DMS53 treated with DMSO at 0.1 percent for 48 hours (cell line): ENCODE measurements around the gene ASB8.
"Not testable (repeated sequence)": the region's sequence is repeated elsewhere in the genome, so short reads cannot be mapped to it uniquely, and the experiment has no call there.

Source experiments
- DNase-seq: peaks from one replicate; lab custom pipeline; 2025; ENCODE audit not compliant: unreplicated experiment; lab: John Stamatoyannopoulos, UW

The ASB8 gene

DNA sequence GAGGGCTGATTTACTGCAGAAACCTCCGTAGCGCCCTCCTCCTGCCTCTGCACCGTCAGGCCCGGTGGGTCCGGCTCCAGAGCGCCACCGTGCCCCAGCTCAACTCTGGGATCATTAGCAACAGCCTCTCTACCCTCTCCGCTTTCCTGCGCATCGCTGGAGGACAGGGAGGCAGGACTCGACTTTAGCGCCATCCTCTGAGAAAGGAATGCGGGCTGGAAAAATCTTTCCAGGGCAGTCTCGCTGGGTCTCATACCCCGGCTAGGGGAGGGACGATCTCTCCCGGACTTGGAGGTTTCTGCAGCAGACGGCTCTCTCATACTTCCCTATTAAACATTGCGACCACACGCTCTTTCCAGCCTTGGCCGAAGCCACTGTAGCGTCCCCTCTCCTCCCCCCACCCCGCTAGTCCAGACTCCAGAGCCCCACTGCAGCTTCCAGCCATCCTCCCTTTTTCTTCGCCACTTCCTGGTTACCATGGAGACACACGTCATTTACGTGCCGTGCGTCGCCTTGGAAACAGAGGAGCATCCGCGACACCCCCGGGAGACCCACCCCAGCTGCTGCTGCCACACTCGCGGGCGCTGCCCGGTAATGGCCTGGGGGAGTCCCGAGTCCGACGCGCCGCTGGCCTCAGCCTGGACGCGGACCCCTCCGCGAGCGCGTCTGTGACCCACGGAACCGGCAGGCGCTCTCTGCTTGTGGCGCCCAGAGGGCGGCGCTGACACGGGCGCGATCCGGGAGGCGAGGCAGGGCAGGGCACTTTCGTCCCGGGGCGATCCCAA, 26.0 kb upstream of the ASB8 start, which contains the start of gene CCDC184:
Gene CCDC184, plus strand, starts transcription at position 554 of the 785 bp plus-strand sequence. CDS start 479 bp downstream, outside the sequence.
- DNase-seq, result peak; percentile 88

DNA sequence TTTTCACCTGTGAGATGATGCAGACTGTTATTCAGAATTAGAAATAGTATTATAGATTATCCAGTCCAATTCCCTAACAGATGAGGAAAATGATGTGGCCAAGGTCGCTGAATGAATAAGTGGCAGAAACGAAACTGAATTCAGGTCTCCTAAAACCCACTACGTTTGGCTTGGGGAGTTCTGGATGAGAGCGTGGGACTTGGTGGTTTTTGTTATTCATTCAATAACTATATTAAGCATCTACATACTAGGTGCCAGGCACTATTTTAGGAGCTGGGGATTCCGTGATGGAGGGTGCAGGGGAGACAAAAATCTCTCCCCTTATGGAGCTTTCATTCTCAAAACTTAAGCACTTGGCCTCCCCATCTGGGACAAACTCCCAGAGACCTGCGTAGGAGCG, 25.3 kb upstream of the ASB8 start:
- no peak for DNase-seq

DNA sequence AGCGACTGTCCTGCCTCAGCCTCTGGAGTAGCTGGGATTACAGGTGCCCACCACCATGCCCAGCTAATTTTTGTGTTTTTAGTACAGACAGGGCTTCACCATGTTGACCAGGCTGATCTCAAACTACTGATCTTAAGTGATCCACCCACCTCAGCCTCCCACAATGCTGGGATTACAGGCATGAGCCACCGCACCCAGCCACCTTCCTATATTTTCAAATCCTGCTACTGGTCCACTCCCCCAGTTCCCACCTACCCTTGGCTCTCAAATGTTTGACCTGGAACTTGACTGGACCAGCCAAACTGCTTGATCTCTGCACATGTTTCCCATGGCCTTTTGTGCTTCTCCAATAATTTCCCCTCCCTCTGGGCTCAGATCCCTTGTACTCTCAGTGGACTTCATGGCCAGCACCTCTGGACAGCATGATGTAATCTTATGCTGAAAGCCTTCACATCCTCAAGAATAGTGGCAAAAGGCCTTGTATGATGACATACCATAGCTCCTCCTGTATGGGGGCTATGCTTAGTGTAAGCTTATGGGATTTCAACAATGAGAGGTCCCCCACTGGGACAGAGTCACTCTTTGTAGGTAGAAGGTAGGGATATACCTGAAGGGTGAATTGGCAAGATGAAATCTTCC, 23.7 kb upstream of the ASB8 start:
- no peak for DNase-seq

DNA sequence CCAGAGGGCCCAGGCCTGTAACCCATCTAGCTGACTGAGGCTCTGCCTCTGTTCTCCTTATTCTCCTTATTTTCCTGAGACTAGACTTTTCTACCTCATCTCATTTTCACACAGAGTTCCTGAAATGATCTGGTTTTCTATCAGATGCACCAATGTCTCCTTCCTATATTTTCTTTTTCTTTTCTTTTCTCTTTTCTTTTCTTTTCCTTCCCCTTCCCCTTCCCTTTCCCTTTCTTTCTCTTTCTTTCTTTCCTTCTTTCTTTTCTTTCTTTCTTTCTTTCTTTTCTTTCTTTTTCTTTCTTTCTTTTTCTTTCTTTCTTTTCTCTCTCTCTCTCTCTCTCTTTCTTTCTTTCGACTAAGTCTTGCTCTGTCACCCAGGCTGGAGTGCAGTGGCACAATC, 23.1 kb upstream of the ASB8 start:
- DNase-seq, result no peak

DNA sequence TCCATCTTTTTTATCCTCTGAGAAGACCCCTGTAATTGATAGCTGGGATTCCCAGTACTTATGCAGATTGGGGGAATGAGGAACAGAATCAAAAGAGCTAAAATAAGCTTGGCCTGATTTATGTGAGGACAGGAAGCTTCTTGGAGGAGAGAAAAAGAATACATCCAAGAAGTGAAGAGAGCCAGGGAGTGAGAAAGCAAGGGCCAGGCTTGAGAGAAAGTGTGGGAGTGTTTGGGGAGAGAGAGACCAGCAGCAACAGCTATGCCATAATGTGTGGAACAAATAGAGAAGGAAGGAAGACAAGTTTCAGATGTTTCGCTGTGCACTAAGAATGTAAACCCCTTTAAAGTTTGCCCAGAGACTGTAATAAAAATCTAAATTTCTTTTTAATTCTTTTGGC, 22.2 kb upstream of the ASB8 start:
- DNase-seq, result no peak

DNA sequence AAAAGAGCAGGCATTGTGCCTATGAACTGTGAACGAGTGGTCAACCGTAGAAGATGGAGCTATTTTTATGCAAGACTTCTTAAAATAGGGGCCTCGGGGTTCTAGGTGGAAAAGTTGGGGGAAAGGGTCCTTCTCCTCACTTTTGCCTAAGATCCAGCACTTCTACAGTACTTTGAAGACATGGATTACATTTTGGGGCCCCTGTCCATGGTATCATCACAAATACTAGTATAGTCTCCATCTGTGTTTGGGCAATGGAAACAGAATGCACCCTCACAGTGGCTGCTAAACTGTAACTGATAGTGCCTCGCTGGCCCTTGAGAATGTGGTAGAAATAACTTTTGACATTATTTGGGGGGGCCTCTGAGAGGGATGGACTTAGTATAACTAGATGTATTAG, 20.7 kb upstream of the ASB8 start:
- DNase-seq, result no peak

DNA sequence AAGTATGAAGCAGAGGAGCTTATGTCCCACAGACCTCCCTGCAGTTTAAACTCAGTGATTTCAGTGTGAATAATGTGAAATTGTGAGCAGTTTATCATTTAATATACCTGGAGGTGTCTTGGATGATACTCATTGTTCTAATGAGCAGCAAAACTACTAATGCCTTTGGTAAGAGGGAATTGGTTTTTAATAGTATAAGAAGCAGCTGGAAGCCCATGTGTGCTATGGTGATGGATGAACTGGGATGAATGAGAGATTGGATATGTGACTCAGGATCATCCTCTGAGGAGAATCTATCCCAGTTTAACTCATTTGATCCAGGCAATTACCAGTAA, 19.1 kb upstream of the ASB8 start:
- DNase-seq, result no peak

DNA sequence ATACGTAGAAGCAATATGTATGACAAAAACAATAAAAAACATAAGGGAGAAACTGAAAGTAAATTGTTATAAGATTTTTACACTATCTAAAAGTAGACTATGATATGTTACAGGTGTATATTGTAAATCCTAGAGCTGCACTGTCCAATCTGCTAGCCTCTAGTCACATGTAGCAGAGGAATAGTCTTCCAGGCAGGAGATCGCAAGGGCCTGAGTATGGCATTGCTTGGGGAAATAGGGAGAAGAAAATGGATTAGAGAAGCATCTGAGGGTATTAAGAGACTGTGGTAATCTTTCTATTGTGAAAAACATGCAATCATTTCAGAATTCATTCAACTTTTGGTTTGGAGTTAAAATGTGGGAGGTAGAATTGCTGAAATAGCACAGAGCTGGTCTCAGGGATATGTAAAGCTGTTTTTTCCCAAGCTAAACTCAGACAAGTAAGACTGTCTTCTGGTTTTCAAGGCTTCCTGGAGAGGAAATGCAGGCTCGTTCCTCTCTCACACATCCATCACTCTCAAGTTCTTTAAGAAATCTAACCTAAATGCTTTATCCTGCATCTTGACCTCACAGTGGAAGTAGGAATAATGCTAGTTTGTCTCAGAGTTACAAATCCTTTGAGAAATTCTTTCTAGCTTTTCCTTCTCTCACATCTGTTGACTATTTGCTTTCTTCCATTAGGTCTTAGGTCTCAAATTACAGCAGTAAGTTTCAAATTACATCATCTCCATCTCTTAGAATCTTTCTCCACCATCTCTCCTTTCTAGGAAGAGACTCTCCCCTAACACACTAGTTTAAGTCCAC, 18.5 kb upstream of the ASB8 start:
- DNase-seq, result no peak

DNA sequence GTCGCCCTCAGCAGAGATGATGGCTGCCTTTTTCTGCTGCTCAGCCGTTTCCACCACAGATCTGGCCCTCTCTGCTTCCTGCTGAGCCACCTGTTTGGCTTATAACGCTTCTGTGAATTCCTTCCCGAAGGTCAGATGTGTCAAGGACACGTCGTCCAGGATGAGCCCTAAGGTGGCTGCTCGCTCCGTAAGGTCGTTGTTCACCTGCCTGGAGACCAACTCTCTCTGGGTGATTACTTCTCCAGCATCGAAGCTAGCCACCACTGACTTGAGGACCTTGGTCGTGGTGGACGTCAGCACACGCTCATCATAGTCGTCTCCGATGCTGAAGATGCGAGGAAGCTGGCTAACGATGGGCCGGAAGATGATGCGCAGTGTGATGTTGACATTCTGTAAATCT, 11.7 kb upstream of the ASB8 start:
- no peak for DNase-seq

DNA sequence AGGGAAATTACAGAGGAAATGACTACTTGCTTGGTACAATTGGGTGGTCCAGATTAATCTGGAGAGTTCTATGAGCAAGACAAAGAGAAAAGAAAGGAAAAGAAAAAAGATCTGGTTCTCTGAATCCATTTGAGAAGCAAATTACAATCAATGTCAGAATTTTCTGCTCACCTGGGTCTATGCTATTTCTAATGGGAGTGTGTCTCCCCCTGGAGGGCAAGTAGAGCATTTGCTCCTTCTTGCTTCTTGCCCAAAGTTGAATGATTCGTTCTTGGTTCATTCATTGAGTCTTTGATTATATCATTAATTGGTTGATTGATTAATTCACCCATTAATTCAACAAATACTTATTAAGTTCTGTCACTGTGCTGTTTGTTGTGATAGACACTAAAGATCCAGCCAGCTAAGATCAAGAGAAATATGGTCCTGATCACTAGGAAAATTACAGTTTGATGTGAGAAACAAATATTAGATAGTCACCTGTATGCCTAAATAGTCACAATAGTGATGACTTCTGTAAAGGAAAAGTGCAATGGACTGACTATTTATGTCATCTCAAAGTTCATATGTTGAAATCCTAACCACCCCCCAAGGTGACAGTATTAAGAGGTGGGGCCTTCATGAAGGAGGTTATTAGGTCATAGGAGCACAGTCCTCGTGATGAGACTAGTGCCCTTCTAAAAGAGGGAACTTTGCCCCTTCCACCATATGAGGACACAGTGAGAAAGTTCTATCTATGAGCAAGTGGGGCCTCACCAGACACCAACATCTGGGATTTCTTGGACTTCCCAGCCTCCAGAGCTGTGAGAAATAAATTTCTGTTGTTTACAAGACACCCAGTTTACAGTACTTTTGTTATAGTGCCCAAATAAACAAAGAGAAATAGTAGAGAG, 8.0 kb upstream of the ASB8 start:
- DNase-seq, result peak; percentile 76

DNA sequence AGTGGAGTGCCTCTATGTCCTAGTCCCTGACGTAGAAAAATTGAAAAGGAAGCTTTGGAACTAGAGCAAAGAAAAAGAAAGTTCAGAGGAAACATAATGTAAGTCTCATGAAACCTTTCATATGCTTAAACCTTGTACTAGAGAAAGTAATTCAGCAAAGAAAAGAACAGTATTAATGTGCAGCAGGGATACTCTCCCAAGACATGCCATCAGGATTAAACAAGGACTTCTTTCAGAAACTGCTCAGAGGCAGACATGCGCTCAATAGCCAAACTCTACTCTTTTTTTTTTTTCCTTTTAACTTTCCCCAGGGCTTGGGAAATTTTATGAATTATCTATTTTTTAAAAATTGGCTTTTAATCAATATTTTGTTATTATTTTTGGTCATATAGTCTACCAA, 7.1 kb upstream of the ASB8 start:
- DNase-seq, result no peak

DNA sequence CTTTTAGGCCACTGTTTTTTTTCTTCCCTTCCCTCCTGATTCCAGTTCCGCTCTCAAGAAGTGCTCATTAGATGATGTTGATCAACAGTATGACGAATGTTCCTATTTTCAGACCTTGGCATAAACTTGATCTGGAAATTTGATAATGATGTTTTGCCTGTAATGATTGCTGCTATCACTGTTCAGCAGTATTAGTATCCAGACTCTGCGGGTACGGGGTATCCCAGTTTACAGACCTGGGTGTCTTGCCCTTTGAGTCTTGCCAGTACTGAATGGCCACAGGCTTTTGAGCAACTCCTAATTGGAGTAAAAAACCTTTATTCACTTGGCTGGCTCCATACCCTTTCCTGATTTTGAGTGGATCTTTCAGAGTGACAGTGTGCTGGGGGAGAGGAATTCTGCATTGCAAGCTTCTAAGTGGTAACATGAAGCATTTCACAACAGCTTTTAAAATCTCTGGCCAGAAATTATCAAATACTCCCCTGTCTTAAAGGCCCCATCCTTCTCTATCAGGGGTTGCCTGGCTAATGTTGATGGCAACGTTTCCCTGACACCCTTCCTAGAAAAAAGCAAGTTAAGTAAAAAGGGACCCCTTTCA, 5.9 kb upstream of the ASB8 start:
- DNase-seq, result no peak

DNA sequence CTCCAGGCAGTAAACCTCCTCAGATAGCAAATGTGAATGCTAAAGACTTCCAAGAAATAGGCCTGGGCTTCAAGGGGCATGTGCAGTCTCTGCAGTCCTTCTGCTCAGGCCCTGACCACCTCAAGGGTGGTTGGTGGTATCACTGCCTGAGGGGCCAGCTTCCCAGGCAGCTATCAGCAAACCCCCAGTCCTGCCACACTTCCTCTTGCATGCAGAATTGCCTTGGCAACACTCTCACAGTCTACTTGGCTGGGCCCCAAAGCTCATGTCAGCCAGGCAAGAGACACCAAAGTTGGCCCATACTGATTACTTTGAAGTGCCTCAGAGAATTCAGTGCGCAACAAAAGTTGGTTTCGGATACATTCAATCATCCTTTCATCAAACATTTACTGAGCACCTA, 3.5 kb upstream of the ASB8 start:
- DNase-seq, result no peak

DNA sequence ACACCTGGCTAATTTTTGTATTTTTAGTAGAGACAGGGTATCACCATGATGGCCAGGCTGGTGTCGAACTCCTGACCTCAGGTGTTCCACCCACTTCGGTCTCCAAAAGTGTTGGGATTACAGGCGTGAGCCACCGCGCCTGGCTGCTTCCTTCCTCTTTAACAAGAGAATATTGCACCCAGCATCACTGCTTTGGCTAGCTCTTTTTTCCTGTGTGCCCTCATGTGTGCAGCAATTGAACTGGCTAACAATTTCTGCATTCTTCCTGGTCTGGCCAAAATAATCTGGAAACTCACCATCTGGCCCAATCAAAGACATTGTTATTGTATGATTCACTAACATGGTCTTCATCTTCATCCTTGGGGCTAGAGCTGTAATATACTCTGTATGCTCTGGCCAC, 2.7 kb upstream of the ASB8 start:
- no peak for DNase-seq

DNA sequence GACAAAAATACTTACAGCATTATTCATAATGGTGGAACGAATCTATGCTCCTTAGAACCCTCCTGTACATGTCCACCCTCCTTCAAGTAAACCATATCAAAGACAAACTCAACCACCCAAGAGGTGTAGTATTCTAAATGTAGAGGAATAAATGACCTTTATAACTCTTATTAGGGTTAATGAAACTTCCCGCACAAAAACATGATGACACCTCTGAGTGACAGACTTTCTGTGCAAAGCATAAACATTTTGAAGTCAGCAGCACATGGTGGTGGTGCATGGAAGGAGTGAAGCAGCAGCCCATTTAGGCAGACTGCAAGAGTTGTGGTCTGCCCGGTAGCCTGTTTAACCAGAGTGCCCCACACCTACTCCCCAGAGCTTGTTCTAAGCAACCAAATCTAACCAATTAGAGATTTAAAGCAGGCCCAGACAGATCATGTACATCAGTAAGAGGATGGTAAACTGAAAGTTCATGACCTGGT, 615 bp upstream of the ASB8 start:
- no peak for DNase-seq

DNA sequence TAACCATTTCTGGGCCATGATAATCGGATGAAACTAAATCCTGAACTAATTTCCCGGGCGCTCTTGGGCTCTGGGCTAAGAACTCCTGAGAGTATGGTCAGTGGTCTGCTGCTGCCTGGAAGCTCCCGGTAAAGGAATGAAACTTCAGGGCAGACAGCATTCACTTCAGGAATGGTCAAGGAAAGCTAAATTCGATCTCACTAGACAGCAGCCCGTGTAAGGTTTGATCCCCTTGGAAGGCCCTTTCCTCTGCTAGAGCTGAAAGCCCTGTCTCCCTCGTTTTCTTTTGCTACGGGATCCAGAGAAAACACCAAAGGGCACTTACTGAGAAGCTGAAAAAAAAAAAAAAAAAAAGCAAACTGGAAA, 680 bp downstream of the ASB8 start:
- DNase-seq, result no peak

DNA sequence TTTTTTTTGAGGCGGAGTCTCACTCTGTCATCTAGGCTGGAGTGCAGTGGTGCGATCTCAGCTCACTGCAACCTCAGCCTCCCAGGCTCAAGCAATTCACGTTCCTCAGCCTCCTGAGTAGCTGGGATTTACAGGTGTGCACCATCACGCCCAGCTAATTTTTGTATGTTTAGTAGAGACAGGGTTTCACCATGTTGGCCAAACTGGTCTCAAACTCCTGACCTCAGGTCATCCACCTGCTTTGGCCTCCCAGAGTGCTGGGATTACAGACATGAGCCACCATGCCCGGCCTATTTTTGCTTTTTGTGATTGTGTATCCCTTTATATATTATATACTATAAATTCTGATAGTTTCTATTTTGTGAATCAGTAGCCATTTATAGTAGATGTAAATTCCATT, 1.5 kb downstream of the ASB8 start:
- not testable (repeated sequence) for DNase-seq

DNA sequence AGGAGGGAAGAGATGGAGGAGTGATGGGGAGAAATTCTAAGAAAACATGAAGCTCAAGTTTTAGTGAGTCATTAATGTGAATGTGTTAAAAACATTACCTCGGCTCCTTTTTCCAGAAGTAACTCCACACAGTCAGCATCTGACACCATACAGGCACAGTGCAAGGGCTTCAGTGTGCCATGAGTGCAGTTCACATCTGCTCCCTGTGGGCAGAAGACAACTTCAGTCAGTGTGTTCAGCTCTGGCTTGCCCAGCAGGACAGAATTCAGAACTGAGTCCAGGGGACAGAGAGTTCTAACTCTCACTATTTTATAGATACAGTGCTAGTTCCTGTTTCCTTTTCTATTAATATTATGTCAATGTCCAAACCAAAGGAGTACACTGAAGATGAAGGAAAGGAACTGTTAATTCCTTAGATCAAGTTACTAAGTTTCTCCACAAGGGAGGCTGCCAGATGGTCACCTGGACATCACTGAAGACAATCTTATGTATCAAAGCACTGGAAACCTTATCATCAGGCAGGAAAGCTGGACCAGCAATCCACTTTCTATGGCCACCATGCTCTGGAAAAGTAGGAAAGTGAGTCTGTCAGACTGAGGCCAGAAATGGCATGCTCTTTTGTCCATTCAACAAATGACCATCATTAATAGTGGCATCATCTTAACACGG, 6.1 kb downstream of the ASB8 start:
- no peak for DNase-seq

DNA sequence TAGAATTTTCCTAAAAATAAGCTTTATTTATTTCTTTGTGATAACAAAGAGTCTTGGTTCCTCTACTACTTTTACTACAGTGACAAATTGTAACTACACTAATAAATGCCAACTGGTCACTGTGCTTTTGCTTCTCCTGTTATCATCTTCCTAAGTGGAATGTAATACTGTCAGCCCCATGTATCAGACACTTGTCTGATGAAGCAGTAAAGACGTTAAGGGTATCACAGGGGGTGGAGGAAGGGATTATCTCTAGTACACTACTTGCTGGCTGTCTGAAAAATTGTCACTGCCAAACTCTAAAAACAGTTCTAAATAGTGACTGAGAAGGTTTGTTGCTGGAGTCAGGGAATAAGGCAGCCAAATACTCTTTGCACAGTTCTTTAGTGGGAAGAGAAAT, 11.3 kb downstream of the ASB8 start:
- no peak for DNase-seq

DNA sequence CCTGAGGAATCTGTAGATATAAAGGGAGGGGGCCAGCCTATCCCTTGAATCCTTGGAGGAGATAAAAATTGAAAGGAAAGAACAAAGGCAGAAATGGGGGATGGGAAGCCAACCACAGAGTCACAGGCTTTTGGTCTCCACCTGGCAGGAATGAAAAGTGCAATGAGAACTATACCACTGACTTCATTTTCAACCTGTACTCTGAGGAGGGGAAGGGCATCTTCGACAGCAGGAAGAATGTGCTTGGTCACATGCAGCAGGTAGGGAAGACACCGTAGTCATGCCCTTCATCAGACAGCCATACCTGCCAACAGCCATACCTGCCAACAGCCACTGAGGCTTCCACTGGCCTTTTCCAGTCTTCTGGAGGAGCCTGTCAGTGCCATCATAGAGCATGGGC, 13.4 kb downstream of the ASB8 start:
- DNase-seq, result no peak
